ENCODE results near the gene DRAM1. TPM values are rescaled to one million over a fixed set of nuclear protein-coding genes. Genes with fewer than 3 reads are reported as not detected.

DRAM1 gene
- total RNA-seq, 1 experiment from 2014 or later: 6.9 TPM

DNA sequence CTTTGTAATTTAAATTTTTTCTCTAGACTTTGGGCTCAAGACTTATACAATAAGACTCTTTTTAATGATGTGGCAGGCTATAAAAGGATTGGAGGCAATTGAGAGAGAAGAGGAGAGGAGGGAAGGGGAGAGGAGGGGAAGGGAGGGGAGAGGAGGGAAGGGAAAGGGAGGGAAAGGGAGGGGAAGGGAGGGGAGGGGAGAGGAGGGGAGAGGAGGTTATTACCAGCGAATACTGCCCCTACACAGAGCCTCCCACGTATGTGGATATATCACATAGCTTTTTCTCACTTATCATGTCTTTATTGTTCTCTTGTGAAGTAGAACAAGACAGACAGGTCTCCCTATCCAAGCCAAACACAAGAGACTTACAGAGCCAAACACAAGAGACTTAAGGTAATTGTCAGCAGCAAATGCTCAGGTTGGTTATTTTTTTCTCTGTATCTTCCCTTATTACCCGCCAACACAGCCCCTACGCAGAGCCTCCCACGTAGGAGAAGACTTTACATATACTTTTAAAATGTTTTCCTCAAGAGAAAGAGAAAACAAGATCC lies 63.1 kb downstream of the DRAM1 start:
- ChIA-PET CTCF (interaction anchor here (0.5 to 2.9 kb wide), 17 partner anchors 10 to 943 kb away, joined by 3 to 18 read pairs (median 3); partner anchors contain the start of genes NUP37, PARPBP and WASHC3), POLR2A (no interaction called here)
- DNase-seq (ENCODE audit: low spot score) (no peak), ATAC-seq (no peak)
- Mint-ChIP-seq H3K4me1 (peaks cover 20% of the 10 kb centered on the region), H3K9me3 (no peaks in the 10 kb centered on the region), H3K4me3 (no peak overlapping the region), H3K36me3 (no peaks in the 10 kb centered on the region), H3K27ac (no peak overlapping the region), H3K27me3 (ENCODE audit: low read depth) (no peaks in the 10 kb centered on the region)
- TF ChIP-seq MLX (CRISPR knock-in tag; IDR thresholded peaks at IDR 0.05) (no peak), CBFB (CRISPR knock-in tag; IDR thresholded peaks at IDR 0.05; ENCODE audit: low read depth) (no peak), RORB (CRISPR knock-in tag; IDR thresholded peaks at IDR 0.05) (no peak), ESRRA (CRISPR knock-in tag; IDR thresholded peaks at IDR 0.05; ENCODE audit: borderline replicate concordance) (no peak), FOXJ3 (CRISPR knock-in tag; IDR thresholded peaks at IDR 0.05; ENCODE audit: borderline replicate concordance) (no peak), ZNF232 (CRISPR knock-in tag; IDR thresholded peaks at IDR 0.05) (no peak), FOXP1 (CRISPR knock-in tag; IDR thresholded peaks at IDR 0.05; ENCODE audit: borderline replicate concordance) (no peak)

- DNase-seq (ENCODE audit: low spot score) (no peak), ATAC-seq (no peak)
- Mint-ChIP-seq H3K36me3 (no peaks in the 10 kb centered on the region), H3K4me3 (no peak overlapping the region), H3K4me1 (peaks cover 17% of the 10 kb centered on the region), H3K9me3 (no peaks in the 10 kb centered on the region), H3K27me3 (ENCODE audit: low read depth) (no peaks in the 10 kb centered on the region), H3K27ac (no peak overlapping the region)
- TF ChIP-seq MLX (CRISPR knock-in tag; IDR thresholded peaks at IDR 0.05): no peak
- TF ChIP-seq, protein P1, sequence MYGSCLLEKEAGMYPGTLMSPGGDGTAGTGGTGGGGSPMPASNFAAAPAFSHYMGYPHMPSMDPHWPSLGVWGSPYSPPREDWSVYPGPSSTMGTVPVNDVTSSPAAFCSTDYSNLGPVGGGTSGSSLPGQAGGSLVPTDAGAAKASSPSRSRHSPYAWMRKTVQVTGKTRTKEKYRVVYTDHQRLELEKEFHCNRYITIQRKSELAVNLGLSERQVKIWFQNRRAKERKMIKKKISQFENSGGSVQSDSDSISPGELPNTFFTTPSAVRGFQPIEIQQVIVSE (CRISPR knock-in tag; IDR thresholded peaks at IDR 0.05; ENCODE audit: borderline replicate concordance): no peak
- TF ChIP-seq NR1H2 (CRISPR knock-in tag; IDR thresholded peaks at IDR 0.05): no peak
- TF ChIP-seq MAX (CRISPR knock-in tag; IDR thresholded peaks at IDR 0.05): no peak
- no peak for TF ChIP-seq ZBTB43 (CRISPR knock-in tag; IDR thresholded peaks at IDR 0.05)
- TF ChIP-seq TEAD1 (CRISPR knock-in tag; IDR thresholded peaks at IDR 0.05): no peak
- no peak for TF ChIP-seq ZBTB21 (CRISPR knock-in tag; IDR thresholded peaks at IDR 0.05; ENCODE audit: borderline replicate concordance)
- no peak for TF ChIP-seq ZNF232 (CRISPR knock-in tag; IDR thresholded peaks at IDR 0.05)
- no peak for TF ChIP-seq JAZF1 (CRISPR knock-in tag; IDR thresholded peaks at IDR 0.05)
- TF ChIP-seq, protein P2, sequence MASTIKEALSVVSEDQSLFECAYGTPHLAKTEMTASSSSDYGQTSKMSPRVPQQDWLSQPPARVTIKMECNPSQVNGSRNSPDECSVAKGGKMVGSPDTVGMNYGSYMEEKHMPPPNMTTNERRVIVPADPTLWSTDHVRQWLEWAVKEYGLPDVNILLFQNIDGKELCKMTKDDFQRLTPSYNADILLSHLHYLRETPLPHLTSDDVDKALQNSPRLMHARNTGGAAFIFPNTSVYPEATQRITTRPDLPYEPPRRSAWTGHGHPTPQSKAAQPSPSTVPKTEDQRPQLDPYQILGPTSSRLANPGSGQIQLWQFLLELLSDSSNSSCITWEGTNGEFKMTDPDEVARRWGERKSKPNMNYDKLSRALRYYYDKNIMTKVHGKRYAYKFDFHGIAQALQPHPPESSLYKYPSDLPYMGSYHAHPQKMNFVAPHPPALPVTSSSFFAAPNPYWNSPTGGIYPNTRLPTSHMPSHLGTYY (CRISPR knock-in tag; IDR thresholded peaks at IDR 0.05): no peak
- TF ChIP-seq CREB1 (CRISPR knock-in tag; IDR thresholded peaks at IDR 0.05): no peak
- TF ChIP-seq, protein P3, sequence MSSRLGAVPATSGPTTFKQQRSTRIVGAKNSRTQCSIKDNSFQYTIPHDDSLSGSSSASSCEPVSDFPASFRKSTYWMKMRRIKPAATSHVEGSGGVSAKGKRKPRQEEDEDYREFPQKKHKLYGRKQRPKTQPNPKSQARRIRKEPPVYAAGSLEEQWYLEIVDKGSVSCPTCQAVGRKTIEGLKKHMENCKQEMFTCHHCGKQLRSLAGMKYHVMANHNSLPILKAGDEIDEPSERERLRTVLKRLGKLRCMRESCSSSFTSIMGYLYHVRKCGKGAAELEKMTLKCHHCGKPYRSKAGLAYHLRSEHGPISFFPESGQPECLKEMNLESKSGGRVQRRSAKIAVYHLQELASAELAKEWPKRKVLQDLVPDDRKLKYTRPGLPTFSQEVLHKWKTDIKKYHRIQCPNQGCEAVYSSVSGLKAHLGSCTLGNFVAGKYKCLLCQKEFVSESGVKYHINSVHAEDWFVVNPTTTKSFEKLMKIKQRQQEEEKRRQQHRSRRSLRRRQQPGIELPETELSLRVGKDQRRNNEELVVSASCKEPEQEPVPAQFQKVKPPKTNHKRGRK (CRISPR knock-in tag; IDR thresholded peaks at IDR 0.05; ENCODE audit: borderline replicate concordance): no peak
- TF ChIP-seq ATF1 (CRISPR knock-in tag; IDR thresholded peaks at IDR 0.05): no peak
- TF ChIP-seq, protein P4, sequence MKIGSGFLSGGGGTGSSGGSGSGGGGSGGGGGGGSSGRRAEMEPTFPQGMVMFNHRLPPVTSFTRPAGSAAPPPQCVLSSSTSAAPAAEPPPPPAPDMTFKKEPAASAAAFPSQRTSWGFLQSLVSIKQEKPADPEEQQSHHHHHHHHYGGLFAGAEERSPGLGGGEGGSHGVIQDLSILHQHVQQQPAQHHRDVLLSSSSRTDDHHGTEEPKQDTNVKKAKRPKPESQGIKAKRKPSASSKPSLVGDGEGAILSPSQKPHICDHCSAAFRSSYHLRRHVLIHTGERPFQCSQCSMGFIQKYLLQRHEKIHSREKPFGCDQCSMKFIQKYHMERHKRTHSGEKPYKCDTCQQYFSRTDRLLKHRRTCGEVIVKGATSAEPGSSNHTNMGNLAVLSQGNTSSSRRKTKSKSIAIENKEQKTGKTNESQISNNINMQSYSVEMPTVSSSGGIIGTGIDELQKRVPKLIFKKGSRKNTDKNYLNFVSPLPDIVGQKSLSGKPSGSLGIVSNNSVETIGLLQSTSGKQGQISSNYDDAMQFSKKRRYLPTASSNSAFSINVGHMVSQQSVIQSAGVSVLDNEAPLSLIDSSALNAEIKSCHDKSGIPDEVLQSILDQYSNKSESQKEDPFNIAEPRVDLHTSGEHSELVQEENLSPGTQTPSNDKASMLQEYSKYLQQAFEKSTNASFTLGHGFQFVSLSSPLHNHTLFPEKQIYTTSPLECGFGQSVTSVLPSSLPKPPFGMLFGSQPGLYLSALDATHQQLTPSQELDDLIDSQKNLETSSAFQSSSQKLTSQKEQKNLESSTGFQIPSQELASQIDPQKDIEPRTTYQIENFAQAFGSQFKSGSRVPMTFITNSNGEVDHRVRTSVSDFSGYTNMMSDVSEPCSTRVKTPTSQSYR (CRISPR knock-in tag; IDR thresholded peaks at IDR 0.05): no peak
- ChIA-PET POLR2A (no interaction called here), CTCF (interaction anchor here (2.0 to 2.9 kb wide), 2 partner anchors 168 to 870 kb away, joined by 6 to 18 read pairs; no protein-coding TSS in a partner anchor)
Observed at GRCh38 chr12:101941306-101942249, 64.2 kb downstream of the DRAM1 start.

All from WTC11 (cell line).